Measurements from ENCODE around the gene EIF2B5. TPM values are rescaled to one million over a fixed set of nuclear protein-coding genes. Genes with fewer than 3 reads are reported as not detected.

Gene EIF2B5
- total and polyA plus RNA-seq, 12 donors = 19.1 to 56.1 (median 41.5) TPM

GRCh38 chr3:184173374-184173722 lies 38.2 kb downstream of the EIF2B5 start:
- no peak for DNase-seq
- Histone ChIP-seq H3K27me3 (no peaks in the 10 kb centered on the region), H3K36me3 (replicated peaks in 1 of 2) (peaks cover 0 to 52% of the 10 kb centered on the region in 2 donors), H3K4me1 (replicated peaks in 1 of 2) (peaks cover 29 to 34% of the 10 kb centered on the region in 2 donors), H3K9me3 (replicated peaks in 1 of 3) (no peaks in the 10 kb centered on the region), H3K27ac (no peak overlapping the region), H3K4me3 (no peak overlapping the region)
- 83 to 92% (median 89%) methylated on average over 2 of the region's 2 CpGs for WGBS, 4 donors
- intact Hi-C loops (cut with DNase I) = no loop called here
- TF ChIP-seq POLR2A (IDR thresholded peaks at IDR 0.05) = no peak

GRCh38 chr3:184174284-184174645 lies 39.1 kb downstream of the EIF2B5 start:
- H3K27me3 ChIP-seq = no peaks in the 10 kb centered on the region
- H3K9me3 ChIP-seq (replicated peaks in 1 of 3) = no peaks in the 10 kb centered on the region
- intact Hi-C loops (cut with DNase I) = no loop called here
- H3K36me3 ChIP-seq (replicated peaks in 1 of 2) = peaks cover 0 to 52% of the 10 kb centered on the region in 2 donors
- no peak overlapping the region for H3K4me3 ChIP-seq
- DNase-seq = no peak
- H3K27ac ChIP-seq = peak overlapping the region in 3 of 5 donors; percentile 32 to 62 (median 60)
- TF ChIP-seq CTCF (IDR thresholded peaks at IDR 0.05) = no peak
- TF ChIP-seq POLR2A (IDR thresholded peaks at IDR 0.05) = no peak
- peaks cover 30 to 43% of the 10 kb centered on the region in 2 donors for H3K4me1 ChIP-seq (replicated peaks in 1 of 2)
- WGBS, 4 donors = 15 to 22% (median 16%) methylated on average over 4 of the region's 4 CpGs

GRCh38 chr3:184174646-184175492 lies 39.7 kb downstream of the EIF2B5 start, which contains the start of gene AP2M1:
Gene AP2M1 (plus strand): TSS chr3:184174855. CDS start chr3:184176994, 2,139 bp downstream.
- Histone ChIP-seq H3K27ac (peak within 1 kb of the TSS; percentile 51 to 98 (median 92)), H3K4me1 (replicated peaks in 1 of 2) (peaks cover 30 to 46% of the 10 kb centered on the region in 2 donors), H3K27me3 (no peaks in the 10 kb centered on the region), H3K4me3 (peak within 1 kb of the TSS; percentile 44 to 98 (median 78)), H3K9me3 (replicated peaks in 1 of 3) (no peaks in the 10 kb centered on the region), H3K36me3 (replicated peaks in 1 of 2) (peaks cover 0 to 52% of the 10 kb centered on the region in 2 donors)
- peak; percentile 98 to 100 (median 99) for DNase-seq
- 0 to 1% (median 1%) methylated on average over 39 to 73 of the region's 73 CpGs for WGBS, 4 donors
- intact Hi-C loops (cut with DNase I) = no loop called here
- TF ChIP-seq CTCF (IDR thresholded peaks at IDR 0.05) (no peak), POLR2A (IDR thresholded peaks at IDR 0.05) (peak; percentile 40 to 89)

GRCh38 chr3:184175506-184175905 lies 40.3 kb downstream of the EIF2B5 start:
- Histone ChIP-seq H3K4me3 (peak overlapping the region; percentile 44 to 98 (median 78)), H3K4me1 (replicated peaks in 1 of 2) (peaks cover 30 to 51% of the 10 kb centered on the region in 2 donors), H3K36me3 (replicated peaks in 1 of 2) (peaks cover 0 to 52% of the 10 kb centered on the region in 2 donors), H3K27ac (peak overlapping the region; percentile 51 to 98 (median 92)), H3K27me3 (no peaks in the 10 kb centered on the region), H3K9me3 (replicated peaks in 1 of 3) (no peaks in the 10 kb centered on the region)
- intact Hi-C loops (cut with DNase I) = no loop called here
- DNase-seq = no peak
- WGBS, 4 donors = 11 to 14% (median 11%) methylated on average over 8 of the region's 8 CpGs
- no peak for TF ChIP-seq POLR2A (IDR thresholded peaks at IDR 0.05)
- TF ChIP-seq CTCF (IDR thresholded peaks at IDR 0.05) = no peak

Measured in adrenal gland (tissue), 12 donors.